K562 (cell line): Measurements from ENCODE around the gene CDC42BPB. TPM values are rescaled to one million over a fixed set of nuclear protein-coding genes. Genes with fewer than 3 reads are reported as not detected.

Experiments used
- ATAC-seq: fragments of 200-7000 bp; cut with Tn5 transposase; 3 replicates; pipeline ENCODE4 v1.9.1; 2020; ENCODE audit warnings: moderate library complexity
- BruUV-seq: library from RNA; stranded (reverse); fragments of 400-500 nt; replicated peaks from 2 replicates; lab custom pipeline; 2021; lab: Mats Ljungman, UMichigan
- CTCF ChIA-PET: fragments of 300-600 bp; formaldehyde crosslinking; extraction: SDS; loops from one replicate; lab custom pipeline; 2021; ENCODE audit warnings: low intra/inter-chr PET ratio; lab: Yijun Ruan, JAX
- POLR2A ChIA-PET: fragments of 300-600, 350-650 bp; sonication (Branson Sonifier 250); formaldehyde crosslinking; extraction: SDS; loops from one replicate; lab custom pipeline; 2021; ENCODE audit warnings: antibody characterized with exemption, inconsistent platforms; lab: Yijun Ruan, JAX
- DNase-seq, 4 experiments: peaks; one replicate each; pipeline versions ENCODE4 v3.0.0 to v3.0.0-alpha.2; 2011 to 2018; ENCODE audit warnings: low spot score in 3 of 4, mixed read lengths in 3 of 4; ENCODE audit errors: extremely low read depth in 1 of 4
- FAIRE-seq: peaks from 2 replicates; lab custom pipeline; 2011; peaks lifted over from hg19 to GRCh38; lab: Jason Lieb, UNC
- H2AFZ ChIP-seq: 2 replicates; pipeline ENCODE4 v1.6.0; 2011; ENCODE audit warnings: low read depth, low read length, control low read depth, inconsistent platforms
- H3K27ac ChIP-seq: fragments of 200-600 bp; 3 replicates; pipeline ENCODE4 v1.8.0; 2011; ENCODE audit warnings: low read depth, mild to moderate bottlenecking, control low read depth, inconsistent platforms, low read length, moderate library complexity, mixed read lengths; ENCODE audit errors: extremely low read depth
- H3K27me3 ChIP-seq, 2 experiments: fragments of 300-600 bp in 1 of 2; 2 replicates in 1 of 2; 3 replicates in 1 of 2; pipeline versions ENCODE4 v1.6.0 to v1.8.0; 2011; ENCODE audit warnings: inconsistent platforms in 2 of 2, low read length in 2 of 2, mild to moderate bottlenecking in 1 of 2, mixed read lengths in 1 of 2, moderate library complexity in 1 of 2; ENCODE audit not compliant: control insufficient read depth in 2 of 2, insufficient read depth in 2 of 2
- H3K36me3 ChIP-seq: fragments of 300-600 bp; 3 replicates; pipeline ENCODE4 v1.8.0; 2011; ENCODE audit warnings: mild to moderate bottlenecking, low read length, inconsistent platforms; ENCODE audit not compliant: control insufficient read depth, insufficient read depth
- H3K4me1 ChIP-seq, 2 experiments: fragments of 200-600 bp in 1 of 2; replicated peaks in 1 of 2; 2 replicates in 1 of 2; 3 replicates in 1 of 2; pipeline versions ENCODE4 v1.5.1 to v1.8.0; 2011; ENCODE audit warnings: inconsistent platforms in 2 of 2, low read length in 2 of 2, mild to moderate bottlenecking in 1 of 2, mixed read lengths in 1 of 2, moderate library complexity in 1 of 2; ENCODE audit not compliant: control insufficient read depth in 2 of 2, insufficient read depth in 2 of 2
- H3K4me2 ChIP-seq: 2 replicates; pipeline ENCODE4 v1.6.1; 2011; ENCODE audit warnings: low read length, control low read depth, inconsistent platforms, mixed read lengths; ENCODE audit not compliant: insufficient read depth
- H3K4me3 ChIP-seq: fragments of 200-600 bp; sonication (generic), shearing (Covaris generic); 2 replicates; pipeline ENCODE4 v1.5.1; 2016; ENCODE audit warnings: control low read depth, inconsistent platforms
- H3K79me2 ChIP-seq: fragments of 200-600 bp; 3 replicates; pipeline ENCODE4 v1.8.0; 2011; ENCODE audit warnings: low read length, inconsistent platforms; ENCODE audit not compliant: control insufficient read depth, insufficient read depth
- H3K9ac ChIP-seq, 2 experiments: 2 replicates each; pipeline versions ENCODE4 v1.6.0 to v1.6.1; 2011; ENCODE audit warnings: low read depth in 2 of 2, low read length in 2 of 2, control low read depth in 1 of 2, inconsistent platforms in 1 of 2, mild to moderate bottlenecking in 1 of 2, mixed read lengths in 1 of 2; ENCODE audit not compliant: insufficient read depth in 1 of 2
- H3K9me1 ChIP-seq: one replicate; pipeline ENCODE4 v1.6.0; 2011; ENCODE audit warnings: inconsistent platforms, mild to moderate bottlenecking, low read length, moderate library complexity; ENCODE audit not compliant: control insufficient read depth, insufficient read depth
- H3K9me3 ChIP-seq: replicated peaks from 2 replicates; pipeline ENCODE4 v1.5.1; 2011; ENCODE audit warnings: low read depth, low read length, inconsistent platforms; ENCODE audit not compliant: control insufficient read depth, insufficient read depth
- H4K20me1 ChIP-seq: replicated peaks from 2 replicates; pipeline ENCODE4 v1.6.1; 2011; ENCODE audit warnings: low read length, inconsistent platforms, mixed read lengths; ENCODE audit not compliant: control insufficient read depth, insufficient read depth
- CBX1 ChIP-seq: sonication (generic); IDR thresholded peaks from 2 replicates; pipeline ENCODE4 v1.6.1; 2016; ENCODE audit warnings: antibody characterized with exemption, low read depth, mild to moderate bottlenecking
- EHMT2 ChIP-seq: fragments of 450-650 bp; IDR thresholded peaks from 2 replicates; pipeline ENCODE4 v1.6.1; 2018; ENCODE audit warnings: antibody characterized with exemption
- MITF ChIP-seq: IDR thresholded peaks from 2 replicates; pipeline ENCODE4 v1.6.1; 2014; ENCODE audit warnings: antibody characterized with exemption
- NFRKB ChIP-seq: fragments of 450-650 bp; IDR thresholded peaks from 2 replicates; pipeline ENCODE4 v1.6.1; 2016; ENCODE audit warnings: low read depth
- ZNF740 ChIP-seq, 3 experiments: fragments of 200-800 bp in 1 of 3; sonication (Bioruptor generic) in 1 of 3; sonication (generic) in 1 of 3; formaldehyde crosslinking in 1 of 3; IDR thresholded peaks; 2 replicates each; pipeline versions ENCODE4 v1.6.1 to v1.8.0; 2016 to 2022; ENCODE audit warnings: mild to moderate bottlenecking in 2 of 3, missing compliant biosample characterization in 2 of 3, missing genetic modification characterization in 2 of 3, missing genetic modification reagents in 1 of 3
- WGBS: fragments of 100-300 bp; shearing (Covaris generic); methylation state at CpG from one replicate; pipeline ENCODE4 v1.1.6; 2016; ENCODE audit warnings: low coverage, mixed read lengths; ENCODE audit not compliant: insufficient coverage; ENCODE audit errors: missing lambda C conversion rate; 5-methylcytosine and 5-hydroxymethylcytosine counted together
- in situ Hi-C: fragments of 300-500 bp; cut with MboI; formaldehyde crosslinking; loops from 4 replicates; pipeline ENCODE4 v1.15.0; 2018; ENCODE audit warnings: inconsistent platforms, mixed read lengths
- intact Hi-C: fragments of 100-400 bp; cut with micrococcal nuclease; formaldehyde crosslinking; loops from 2 replicates; pipeline ENCODE4 v1.14.2; 2022
- polyA plus RNA-seq, 8 experiments: library from polyadenylated mRNA; depleted of rRNA in 4 of 8; stranded (reverse) in 5 of 8; unstranded in 3 of 8; fragments of >200 nt; fragmentation: Nextera tagmentation in 2 of 8; fragmentation: Illumina TruSeq in 1 of 8; extraction: Ambion mirVana in 2 of 8; extraction: Trizol in 1 of 8; gene quantifications; 2 replicates each; pipeline versions ENCODE4 v1.2.1 to v1.2.3, GENCODE V29; 2011 to 2014; ENCODE audit warnings: inconsistent platforms in 1 of 8, missing spikeins in 1 of 8
- total RNA-seq, 7 experiments: library from RNA; depleted of rRNA in 6 of 7; stranded (reverse); fragments of >200 nt in 6 of 7; fragmentation: Illumina TruSeq in 2 of 7; extraction: Trizol in 2 of 7; gene quantifications; 2 replicates each; pipeline versions ENCODE4 v1.2.1 to v1.2.3, GENCODE V29; 2011 to 2021; ENCODE audit warnings: low replicate concordance in 1 of 7

CDC42BPB gene
- total and polyA plus RNA-seq, 9 of the 15 experiments (the other 6 are each of a cell fraction or from before 2014, with no cell fraction given) = 0.07 to 24.3 (median 12.6) TPM

DNA sequence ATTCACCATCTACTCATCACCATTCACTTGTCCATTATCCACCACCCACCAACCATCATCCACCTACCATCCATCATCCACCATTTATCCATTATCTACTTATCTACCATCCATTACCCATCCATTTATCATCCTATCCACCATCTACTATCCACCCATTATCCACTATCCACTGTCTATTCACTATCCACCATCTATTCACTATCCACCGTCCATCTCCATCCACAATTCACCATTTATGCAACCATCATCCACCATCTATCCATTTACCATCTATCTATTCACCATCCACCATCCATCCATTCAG, 136.4 kb downstream of the CDC42BPB start:
- peaks cover 0 to 26% of the 10 kb centered on the region in 2 experiments; a peak in 3 of 5 replicates for H3K4me1 ChIP-seq
- no peak overlapping the region for H2AFZ ChIP-seq
- H3K27me3 ChIP-seq = peaks cover 0 to 10% of the 10 kb centered on the region in 2 experiments; a peak in 1 of 5 replicates
- H4K20me1 ChIP-seq = no peaks in the 10 kb centered on the region; the same call in 1 of the 2 replicates
- POLR2A ChIA-PET = no interaction called here
- H3K27ac ChIP-seq = no peak overlapping the region
- 0% methylated on average over 1 of the region's 1 CpG for WGBS
- H3K36me3 ChIP-seq = no peaks in the 10 kb centered on the region
- no peaks in the 10 kb centered on the region for H3K9me3 ChIP-seq
- no peak overlapping the region for H3K9ac ChIP-seq
- H3K9me1 ChIP-seq = no peaks in the 10 kb centered on the region
- H3K79me2 ChIP-seq = no peaks in the 10 kb centered on the region
- CTCF ChIA-PET = no interaction called here
- TF ChIP-seq ZNF740 (CRISPR knock-in tag; IDR thresholded peaks at IDR 0.05) (no peak), ZNF740 (tag; IDR thresholded peaks at IDR 0.05) (no peak), EHMT2 (0 out of 2 replicates have a peak, but pooled peaks have one; percentile 25), CBX1 (no peak), NFRKB (no peak), MITF (no peak)
- TF ChIP-seq, all 486 proteins: peak for 1
- no peak overlapping the region for H3K4me2 ChIP-seq
- ATAC-seq = no peak
- no peak for FAIRE-seq
- no peak overlapping the region for H3K4me3 ChIP-seq
- DNase-seq = no peak
- intact Hi-C loops = no loop called here
- BruUV-seq = no TSS peak
- in situ Hi-C loops = loop anchor here (25.0 kb wide), 1 partner anchor 409 kb away; the partner anchor contains the start of gene ANKRD9
